ENCODE data around the gene RPL35A. TPM values are rescaled to one million over a fixed set of nuclear protein-coding genes. Genes with fewer than 3 reads are reported as not detected.
A peak's percentile ranks its signal among the peaks of the same experiment; 100 is the strongest.

RPL35A gene
- total RNA-seq, 1 donor from 2014 or later: 1,301 TPM

DNA sequence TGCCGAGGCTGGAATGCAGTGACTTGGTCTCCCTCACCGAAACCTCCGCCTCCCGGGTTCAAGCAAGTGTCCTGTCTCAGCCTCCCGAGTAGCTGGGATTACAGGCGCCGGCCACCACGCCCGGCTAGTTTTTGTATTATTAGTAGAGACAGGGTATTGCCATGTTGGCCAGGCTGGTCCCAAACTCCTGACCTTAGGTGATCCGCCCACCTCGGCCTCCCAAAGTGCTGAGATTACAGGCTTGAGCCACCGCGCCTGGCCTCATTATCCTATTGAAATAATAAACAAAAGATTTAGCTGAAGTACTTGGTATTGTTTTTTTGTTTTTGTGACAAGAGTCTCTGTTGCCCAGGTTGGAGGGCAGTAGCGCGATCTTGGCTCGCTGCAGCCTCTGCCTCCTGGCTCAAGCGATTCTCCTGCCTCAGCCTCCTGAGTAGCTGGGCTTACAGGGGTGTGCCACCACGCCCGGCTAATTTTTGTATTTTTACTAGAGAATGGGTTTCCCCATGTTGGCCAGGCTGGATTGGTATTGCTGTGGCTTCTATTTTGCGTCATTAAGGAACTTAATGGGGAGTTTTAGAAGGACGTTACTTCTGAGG, 1.5 kb downstream of the RPL35A start:
- H3K4me1 Mint-ChIP-seq (ENCODE audit: unreplicated experiment): peaks cover 18% of the 10 kb centered on the region
- H3K27me3 Mint-ChIP-seq: no peaks in the 10 kb centered on the region
- TF ChIP-seq, protein P1, sequence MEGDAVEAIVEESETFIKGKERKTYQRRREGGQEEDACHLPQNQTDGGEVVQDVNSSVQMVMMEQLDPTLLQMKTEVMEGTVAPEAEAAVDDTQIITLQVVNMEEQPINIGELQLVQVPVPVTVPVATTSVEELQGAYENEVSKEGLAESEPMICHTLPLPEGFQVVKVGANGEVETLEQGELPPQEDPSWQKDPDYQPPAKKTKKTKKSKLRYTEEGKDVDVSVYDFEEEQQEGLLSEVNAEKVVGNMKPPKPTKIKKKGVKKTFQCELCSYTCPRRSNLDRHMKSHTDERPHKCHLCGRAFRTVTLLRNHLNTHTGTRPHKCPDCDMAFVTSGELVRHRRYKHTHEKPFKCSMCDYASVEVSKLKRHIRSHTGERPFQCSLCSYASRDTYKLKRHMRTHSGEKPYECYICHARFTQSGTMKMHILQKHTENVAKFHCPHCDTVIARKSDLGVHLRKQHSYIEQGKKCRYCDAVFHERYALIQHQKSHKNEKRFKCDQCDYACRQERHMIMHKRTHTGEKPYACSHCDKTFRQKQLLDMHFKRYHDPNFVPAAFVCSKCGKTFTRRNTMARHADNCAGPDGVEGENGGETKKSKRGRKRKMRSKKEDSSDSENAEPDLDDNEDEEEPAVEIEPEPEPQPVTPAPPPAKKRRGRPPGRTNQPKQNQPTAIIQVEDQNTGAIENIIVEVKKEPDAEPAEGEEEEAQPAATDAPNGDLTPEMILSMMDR (conservative IDR thresholded peaks at IDR 0.05): no peak
- H3K9me3 Mint-ChIP-seq: no peaks in the 10 kb centered on the region
- peak overlapping the region; percentile 99 for H3K27ac Mint-ChIP-seq
- H3K36me3 Mint-ChIP-seq: peaks cover 36% of the 10 kb centered on the region
- no peak for DNase-seq (ENCODE audit: extremely low spot score, unreplicated experiment)
- peak overlapping the region; percentile 98 for H3K4me3 Mint-ChIP-seq

DNA sequence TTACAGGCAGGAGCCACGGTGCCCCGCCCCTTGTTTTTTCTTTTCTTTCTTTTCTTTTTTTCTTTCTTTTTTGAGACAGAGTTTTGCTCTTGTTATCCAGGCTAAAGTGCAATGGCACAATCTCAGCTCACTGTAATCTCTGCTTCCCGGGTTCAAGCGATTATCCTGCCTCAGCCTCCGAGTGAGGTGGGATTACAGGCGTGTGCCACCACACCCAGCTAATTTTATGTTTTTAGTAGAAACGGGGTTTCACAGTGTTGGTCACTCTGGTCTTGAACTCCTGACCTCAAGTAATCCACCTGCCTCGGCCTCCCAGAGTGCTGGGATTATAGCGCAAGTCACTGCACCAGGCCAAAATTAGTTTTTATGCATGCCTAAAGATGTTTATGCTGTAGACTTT, 2.5 kb downstream of the RPL35A start:
- no peak for DNase-seq (ENCODE audit: extremely low spot score, unreplicated experiment)
- TF ChIP-seq, protein P1 (conservative IDR thresholded peaks at IDR 0.05): no peak
- H3K4me1 Mint-ChIP-seq (ENCODE audit: unreplicated experiment): peaks cover 20% of the 10 kb centered on the region
- peaks cover 36% of the 10 kb centered on the region for H3K36me3 Mint-ChIP-seq
- H3K9me3 Mint-ChIP-seq: no peaks in the 10 kb centered on the region
- no peaks in the 10 kb centered on the region for H3K27me3 Mint-ChIP-seq
- peak overlapping the region; percentile 73 for H3K4me3 Mint-ChIP-seq
- no peak overlapping the region for H3K27ac Mint-ChIP-seq

DNA sequence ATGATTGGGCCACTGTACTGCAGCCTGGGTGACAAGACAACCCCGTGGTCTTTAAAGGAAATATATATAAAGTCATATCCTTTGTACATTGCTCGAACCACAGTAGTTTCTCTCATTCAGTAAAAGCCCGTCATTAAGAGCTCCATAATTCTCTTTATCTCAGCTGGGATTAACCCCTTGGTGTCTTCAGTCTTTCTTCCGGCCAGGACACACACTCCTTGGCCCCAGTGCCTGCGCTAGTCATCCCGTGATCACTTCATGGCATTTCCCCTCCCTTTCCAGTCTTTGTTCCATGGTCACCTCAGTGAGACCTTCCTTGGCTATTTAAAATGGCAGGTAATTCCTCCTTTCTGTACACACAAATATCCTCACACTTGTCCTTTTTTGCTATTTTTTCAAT, 3.3 kb downstream of the RPL35A start:
- Mint-ChIP-seq H3K27ac (peak overlapping the region; percentile 64), H3K4me1 (ENCODE audit: unreplicated experiment) (peaks cover 25% of the 10 kb centered on the region)
- TF ChIP-seq, protein P1 (conservative IDR thresholded peaks at IDR 0.05): no peak

DNA sequence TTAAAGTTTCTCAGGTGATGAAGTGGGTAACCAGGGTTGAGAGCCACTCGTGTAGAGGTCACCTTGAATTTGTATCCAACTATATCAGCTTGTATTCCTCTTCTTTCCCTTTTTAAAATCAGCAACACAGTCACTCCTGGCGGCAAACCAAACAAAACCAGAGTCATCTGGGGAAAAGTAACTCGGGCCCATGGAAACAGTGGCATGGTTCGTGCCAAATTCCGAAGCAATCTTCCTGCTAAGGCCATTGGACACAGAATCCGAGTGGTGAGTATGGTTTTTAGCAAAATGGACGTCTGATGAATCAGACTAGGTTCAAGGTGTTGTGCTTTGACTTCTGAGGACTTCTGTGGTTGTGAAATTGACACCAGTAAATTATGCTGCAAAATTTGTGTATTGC, 3.9 kb downstream of the RPL35A start:
- Mint-ChIP-seq H3K4me3 (peak overlapping the region; percentile 72), H3K36me3 (peaks cover 36% of the 10 kb centered on the region), H3K27ac (peak overlapping the region; percentile 64), H3K9me3 (no peaks in the 10 kb centered on the region), H3K27me3 (no peaks in the 10 kb centered on the region), H3K4me1 (ENCODE audit: unreplicated experiment) (peaks cover 25% of the 10 kb centered on the region)
- DNase-seq (ENCODE audit: extremely low spot score, unreplicated experiment): no peak
- TF ChIP-seq, protein P1 (conservative IDR thresholded peaks at IDR 0.05): no peak

More for the DNA sequence above, 3.3 kb downstream of the RPL35A start:
- Mint-ChIP-seq H3K36me3 (peaks cover 36% of the 10 kb centered on the region), H3K9me3 (no peaks in the 10 kb centered on the region), H3K4me3 (peak overlapping the region; percentile 72), H3K27me3 (no peaks in the 10 kb centered on the region)
- no peak for DNase-seq (ENCODE audit: extremely low spot score, unreplicated experiment)

DNA sequence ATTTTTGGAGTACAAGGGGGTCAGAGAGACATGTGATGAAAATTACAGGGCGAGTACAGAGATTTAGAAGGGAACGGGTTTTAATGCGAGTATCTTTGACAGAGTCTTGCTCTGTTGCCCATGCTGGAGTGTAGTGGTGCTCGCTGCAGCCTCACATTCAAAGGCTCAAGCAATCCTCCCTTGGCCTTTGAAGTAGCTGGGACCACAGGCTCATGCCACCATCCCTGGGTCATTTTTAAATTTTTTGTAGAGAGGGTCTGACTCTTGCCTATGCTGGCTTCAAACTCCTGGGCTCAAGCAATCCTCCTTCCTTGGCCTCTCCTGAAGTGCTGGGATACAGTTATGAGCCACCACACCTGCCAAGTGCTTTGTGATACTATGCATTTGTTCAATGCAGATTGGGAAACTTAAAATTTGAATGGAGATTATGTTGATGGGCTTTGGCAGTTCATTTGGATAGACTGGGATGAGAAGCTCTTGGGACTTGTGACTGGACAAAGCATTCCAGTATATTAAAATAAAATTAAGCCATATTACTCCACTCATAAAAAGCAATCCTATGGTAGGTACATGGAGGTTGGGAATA, 6.0 kb downstream of the RPL35A start:
- no peak overlapping the region for H3K27ac Mint-ChIP-seq
- DNase-seq (ENCODE audit: extremely low spot score, unreplicated experiment): no peak
- H3K27me3 Mint-ChIP-seq: no peaks in the 10 kb centered on the region
- peaks cover 36% of the 10 kb centered on the region for H3K4me1 Mint-ChIP-seq (ENCODE audit: unreplicated experiment)
- no peak overlapping the region for H3K4me3 Mint-ChIP-seq
- H3K36me3 Mint-ChIP-seq: peaks cover 31% of the 10 kb centered on the region
- H3K9me3 Mint-ChIP-seq: no peaks in the 10 kb centered on the region
- TF ChIP-seq, protein P1 (conservative IDR thresholded peaks at IDR 0.05): no peak
